ENCODE data around the gene LIPG. TPM values are rescaled to one million over a fixed set of nuclear protein-coding genes. Genes with fewer than 3 reads are reported as not detected.

Gene LIPG
- polyA plus RNA-seq, 1 donor (not counting 4 experiments of a cell fraction or from before 2014, with no cell fraction given), result 241 TPM

- H4K20me1 ChIP-seq (ENCODE audit: control insufficient read depth, extremely low read depth, insufficient read depth, low read length), result no peaks in the 10 kb centered on the region
- no peak overlapping the region for H3K9ac ChIP-seq (ENCODE audit: control insufficient read depth, extremely low read depth, insufficient read depth, low read length)
- no peak for DNase-seq (ENCODE audit: low read depth, low spot score)
- FAIRE-seq, result no peak
- H3K36me3 ChIP-seq (ENCODE audit: control insufficient read depth in 2 of 2, extremely low read depth in 1 of 2, insufficient read depth in 2 of 2, low read length in 2 of 2), result no peaks in the 10 kb centered on the region
- peaks cover 15% of the 10 kb centered on the region for H3K4me1 ChIP-seq (ENCODE audit: control insufficient read depth, extremely low read depth, insufficient read depth, low read length)
- TF ChIP-seq CTCF (optimal IDR thresholded peaks at IDR 0.05 in 1 of 3, IDR thresholded peaks at IDR 0.05 in 1 of 3, conservative IDR thresholded peaks at IDR 0.05 in 1 of 3; ENCODE audit: extremely low read depth in 1 of 3, insufficient read depth in 2 of 3, low read length in 3 of 3) (no peak), EZH2 (IDR thresholded peaks at IDR 0.05; ENCODE audit: low read length) (no peak)
- H3K9me3 ChIP-seq (ENCODE audit: control insufficient read depth, low read depth, low read length), result no peaks in the 10 kb centered on the region
- no peak overlapping the region for H3K4me3 ChIP-seq (ENCODE audit: control insufficient read depth in 2 of 3, extremely low read depth in 1 of 3, insufficient read depth in 2 of 3, low read depth in 1 of 3, low read length in 3 of 3)
- no peaks in the 10 kb centered on the region for H3K27me3 ChIP-seq (ENCODE audit: control insufficient read depth, extremely low read depth, insufficient read depth, low read length)
- no peaks in the 10 kb centered on the region for H3K79me2 ChIP-seq (ENCODE audit: control insufficient read depth, insufficient read depth, low read length)
- H3K9me1 ChIP-seq (ENCODE audit: control insufficient read depth, extremely low read depth, insufficient read depth, low read length), result no peaks in the 10 kb centered on the region
- peak overlapping the region; percentile 32 for H3K4me2 ChIP-seq (ENCODE audit: control insufficient read depth, extremely low read depth, insufficient read depth, low read depth, low read length)
- H3K27ac ChIP-seq (ENCODE audit: control insufficient read depth, insufficient read depth, low read length), result no peak overlapping the region
- H2AFZ ChIP-seq (ENCODE audit: control insufficient read depth, low read length), result no peak overlapping the region
- dilution Hi-C loops (cut with MboI; ENCODE audit: extremely low pct_ligation_motif_present, low sequenced_read_pairs), result no loop called here
Observed at GRCh38 chr18:49548229-49548636, 13.6 kb upstream of the LIPG start.

- no peak overlapping the region for H2AFZ ChIP-seq (ENCODE audit: control insufficient read depth, low read length)
- H3K27ac ChIP-seq (ENCODE audit: control insufficient read depth, insufficient read depth, low read length), result no peak overlapping the region
- dilution Hi-C loops (cut with MboI; ENCODE audit: extremely low pct_ligation_motif_present, low sequenced_read_pairs), result no loop called here
- TF ChIP-seq CTCF (optimal IDR thresholded peaks at IDR 0.05 in 1 of 3, IDR thresholded peaks at IDR 0.05 in 1 of 3, conservative IDR thresholded peaks at IDR 0.05 in 1 of 3; ENCODE audit: extremely low read depth in 1 of 3, insufficient read depth in 2 of 3, low read length in 3 of 3), result no peak
- TF ChIP-seq EZH2 (IDR thresholded peaks at IDR 0.05; ENCODE audit: low read length), result no peak
- H3K27me3 ChIP-seq (ENCODE audit: control insufficient read depth, extremely low read depth, insufficient read depth, low read length), result no peaks in the 10 kb centered on the region
- H3K4me2 ChIP-seq (ENCODE audit: control insufficient read depth, extremely low read depth, insufficient read depth, low read depth, low read length), result no peak overlapping the region
- no peak overlapping the region for H3K9ac ChIP-seq (ENCODE audit: control insufficient read depth, extremely low read depth, insufficient read depth, low read length)
- H3K36me3 ChIP-seq (ENCODE audit: control insufficient read depth in 2 of 2, extremely low read depth in 1 of 2, insufficient read depth in 2 of 2, low read length in 2 of 2), result no peaks in the 10 kb centered on the region
- DNase-seq (ENCODE audit: low read depth, low spot score) (no peak), FAIRE-seq (no peak)
- no peak overlapping the region for H3K4me3 ChIP-seq (ENCODE audit: control insufficient read depth in 2 of 3, extremely low read depth in 1 of 3, insufficient read depth in 2 of 3, low read depth in 1 of 3, low read length in 3 of 3)
- peaks cover 10% of the 10 kb centered on the region for H3K4me1 ChIP-seq (ENCODE audit: control insufficient read depth, extremely low read depth, insufficient read depth, low read length)
- H4K20me1 ChIP-seq (ENCODE audit: control insufficient read depth, extremely low read depth, insufficient read depth, low read length), result no peaks in the 10 kb centered on the region
- H3K9me3 ChIP-seq (ENCODE audit: control insufficient read depth, low read depth, low read length), result no peaks in the 10 kb centered on the region
- H3K79me2 ChIP-seq (ENCODE audit: control insufficient read depth, insufficient read depth, low read length), result no peaks in the 10 kb centered on the region
- no peaks in the 10 kb centered on the region for H3K9me1 ChIP-seq (ENCODE audit: control insufficient read depth, extremely low read depth, insufficient read depth, low read length)
Observed at GRCh38 chr18:49550621-49551339, 11.1 kb upstream of the LIPG start.

Measured in keratinocyte (primary cell).